Ramos (cell line): ENCODE results near the gene UNK.
"Not testable (repeated sequence)": the region's sequence is repeated elsewhere in the genome, so short reads cannot be mapped to it uniquely, and the experiment has no call there.

Source experiments
- in situ Hi-C: fragments of 300-500 bp; cut with MboI; formaldehyde crosslinking; loops from one replicate; pipeline ENCODE4 v1.14.3; 2022; ENCODE audit warnings: low sequenced_read_pairs; ENCODE audit not compliant: unreplicated experiment

Gene UNK

GRCh38 chr17:75753514-75754377, 30.9 kb upstream of the UNK start:
- in situ Hi-C loops = no loop called here

DNA sequence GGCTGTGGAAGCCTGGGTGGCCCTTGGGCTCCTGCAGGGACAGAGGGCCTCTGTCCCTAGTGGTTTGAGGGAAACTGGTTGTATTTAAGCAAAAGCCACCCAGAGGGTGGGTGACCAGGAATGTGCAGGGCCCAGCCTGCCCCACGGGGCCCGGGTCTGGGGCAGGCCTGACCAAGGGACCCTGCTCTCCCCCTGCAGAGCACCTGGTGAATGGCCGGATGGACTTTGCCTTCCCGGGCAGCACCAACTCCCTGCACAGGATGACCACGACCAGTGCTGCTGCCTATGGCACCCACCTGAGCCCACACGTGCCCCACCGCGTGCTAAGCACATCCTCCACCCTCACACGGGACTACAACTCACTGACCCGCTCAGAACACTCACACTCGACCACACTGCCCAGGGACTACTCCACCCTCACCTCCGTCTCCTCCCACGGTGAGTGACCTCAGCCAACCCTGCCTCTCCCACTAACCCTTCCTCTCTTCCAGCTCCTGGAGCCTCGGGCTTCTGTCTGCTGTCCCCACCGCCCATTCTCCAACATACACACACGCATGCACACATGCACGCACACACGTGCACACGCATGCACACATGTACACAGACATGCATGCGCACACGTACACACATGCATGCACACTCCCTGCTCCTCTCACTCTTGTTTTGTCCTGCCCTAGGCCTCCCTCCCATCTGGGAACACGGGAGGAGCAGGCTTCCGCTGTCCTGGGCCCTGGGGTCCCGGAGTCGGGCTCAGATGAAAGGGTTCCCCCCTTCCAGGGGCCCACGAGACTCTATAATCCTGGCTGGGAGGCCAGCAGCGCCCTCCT, 30.0 kb upstream of the UNK start:
- in situ Hi-C loops = no loop called here

DNA sequence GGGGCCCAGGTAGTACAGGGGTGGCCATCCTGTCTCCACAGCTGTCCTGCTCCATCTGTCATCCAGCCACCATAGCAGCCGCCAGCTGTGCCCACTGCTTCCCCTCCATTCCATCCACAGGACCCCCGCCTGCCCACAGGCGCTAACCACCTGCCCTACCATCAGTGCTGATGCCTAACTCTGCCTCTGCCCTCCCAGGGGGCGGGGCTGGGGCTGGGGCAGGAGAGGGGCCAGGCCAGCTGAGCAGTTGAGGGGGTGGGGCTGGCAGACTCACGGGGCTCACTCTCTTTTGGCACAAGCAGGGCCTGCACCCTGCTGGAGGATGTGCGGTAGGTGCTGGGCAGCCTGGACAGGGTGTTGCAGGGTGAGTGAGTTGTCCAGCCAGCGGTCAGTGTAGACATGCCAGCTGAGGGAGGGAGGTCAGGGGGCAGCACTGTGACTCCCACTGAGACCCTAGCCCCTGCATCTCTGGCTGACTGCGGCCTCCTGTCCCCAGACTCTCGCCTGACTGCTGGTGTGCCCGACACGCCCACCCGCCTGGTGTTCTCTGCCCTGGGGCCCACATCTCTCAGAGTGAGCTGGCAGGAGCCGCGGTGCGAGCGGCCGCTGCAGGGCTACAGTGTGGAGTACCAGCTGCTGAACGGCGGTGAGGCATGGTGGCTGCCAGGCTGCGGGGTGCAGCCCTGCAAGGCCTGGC, 29.3 kb upstream of the UNK start:
- in situ Hi-C loops = no loop called here

GRCh38 chr17:75755990-75756389, 28.6 kb upstream of the UNK start:
- in situ Hi-C loops = no loop called here

DNA sequence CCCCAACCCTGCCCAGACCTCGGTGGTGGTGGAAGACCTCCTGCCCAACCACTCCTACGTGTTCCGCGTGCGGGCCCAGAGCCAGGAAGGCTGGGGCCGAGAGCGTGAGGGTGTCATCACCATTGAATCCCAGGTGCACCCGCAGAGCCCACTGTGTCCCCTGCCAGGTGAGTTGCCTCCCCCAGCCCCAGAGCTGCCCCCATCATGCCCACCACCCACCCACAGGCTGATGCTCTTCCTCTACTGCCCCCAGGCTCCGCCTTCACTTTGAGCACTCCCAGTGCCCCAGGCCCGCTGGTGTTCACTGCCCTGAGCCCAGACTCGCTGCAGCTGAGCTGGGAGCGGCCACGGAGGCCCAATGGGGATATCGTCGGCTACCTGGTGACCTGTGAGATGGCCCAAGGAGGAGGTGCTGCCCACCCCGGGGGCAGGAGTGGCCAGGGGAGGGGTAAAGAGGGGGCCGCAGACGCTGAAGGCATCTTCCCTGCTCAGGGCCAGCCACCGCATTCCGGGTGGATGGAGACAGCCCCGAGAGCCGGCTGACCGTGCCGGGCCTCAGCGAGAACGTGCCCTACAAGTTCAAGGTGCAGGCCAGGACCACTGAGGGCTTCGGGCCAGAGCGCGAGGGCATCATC, 28.0 kb upstream of the UNK start:
- in situ Hi-C loops = no loop called here

DNA sequence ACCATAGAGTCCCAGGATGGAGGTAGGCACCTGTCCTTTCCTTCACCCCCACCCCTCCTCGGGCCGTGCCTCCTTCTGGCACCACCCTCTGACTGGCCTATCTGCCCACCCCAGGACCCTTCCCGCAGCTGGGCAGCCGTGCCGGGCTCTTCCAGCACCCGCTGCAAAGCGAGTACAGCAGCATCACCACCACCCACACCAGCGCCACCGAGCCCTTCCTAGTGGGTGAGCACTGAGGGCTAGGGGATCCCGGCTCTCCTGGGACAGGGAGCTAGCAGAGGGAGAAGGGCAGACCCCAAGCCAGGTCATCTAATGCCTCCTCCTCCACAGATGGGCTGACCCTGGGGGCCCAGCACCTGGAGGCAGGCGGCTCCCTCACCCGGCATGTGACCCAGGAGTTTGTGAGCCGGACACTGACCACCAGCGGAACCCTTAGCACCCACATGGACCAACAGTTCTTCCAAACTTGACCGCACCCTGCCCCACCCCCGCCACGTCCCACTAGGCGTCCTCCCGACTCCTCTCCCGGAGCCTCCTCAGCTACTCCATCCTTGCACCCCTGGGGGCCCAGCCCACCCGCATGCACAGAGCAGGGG, 27.4 kb upstream of the UNK start:
- in situ Hi-C loops = no loop called here

GRCh38 chr17:75758131-75758905, 26.3 kb upstream of the UNK start:
- in situ Hi-C loops = no loop called here

DNA sequence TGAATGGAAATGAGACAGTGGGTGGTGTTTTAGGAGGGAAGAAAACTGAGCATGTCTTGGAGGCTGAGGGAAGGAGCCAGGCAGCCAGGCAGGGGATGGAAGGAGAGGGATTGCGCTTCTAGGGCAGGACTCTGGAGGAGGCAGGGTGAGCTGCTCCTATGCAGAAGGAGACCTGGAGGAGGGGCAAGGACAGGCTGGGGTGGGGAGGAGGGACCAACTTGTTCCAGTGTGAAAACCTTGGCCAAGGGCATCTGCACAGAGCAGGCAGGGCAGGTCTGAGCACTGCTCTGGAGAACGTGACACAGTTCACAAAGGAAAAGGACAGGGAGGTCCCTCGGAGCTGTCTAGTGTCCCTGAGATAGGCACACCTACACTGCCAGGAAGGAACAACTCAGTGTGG, 25.1 kb upstream of the UNK start:
- in situ Hi-C loops = no loop called here

GRCh38 chr17:75759978-75760640, 24.5 kb upstream of the UNK start:
- in situ Hi-C loops = not testable (repeated sequence)

DNA sequence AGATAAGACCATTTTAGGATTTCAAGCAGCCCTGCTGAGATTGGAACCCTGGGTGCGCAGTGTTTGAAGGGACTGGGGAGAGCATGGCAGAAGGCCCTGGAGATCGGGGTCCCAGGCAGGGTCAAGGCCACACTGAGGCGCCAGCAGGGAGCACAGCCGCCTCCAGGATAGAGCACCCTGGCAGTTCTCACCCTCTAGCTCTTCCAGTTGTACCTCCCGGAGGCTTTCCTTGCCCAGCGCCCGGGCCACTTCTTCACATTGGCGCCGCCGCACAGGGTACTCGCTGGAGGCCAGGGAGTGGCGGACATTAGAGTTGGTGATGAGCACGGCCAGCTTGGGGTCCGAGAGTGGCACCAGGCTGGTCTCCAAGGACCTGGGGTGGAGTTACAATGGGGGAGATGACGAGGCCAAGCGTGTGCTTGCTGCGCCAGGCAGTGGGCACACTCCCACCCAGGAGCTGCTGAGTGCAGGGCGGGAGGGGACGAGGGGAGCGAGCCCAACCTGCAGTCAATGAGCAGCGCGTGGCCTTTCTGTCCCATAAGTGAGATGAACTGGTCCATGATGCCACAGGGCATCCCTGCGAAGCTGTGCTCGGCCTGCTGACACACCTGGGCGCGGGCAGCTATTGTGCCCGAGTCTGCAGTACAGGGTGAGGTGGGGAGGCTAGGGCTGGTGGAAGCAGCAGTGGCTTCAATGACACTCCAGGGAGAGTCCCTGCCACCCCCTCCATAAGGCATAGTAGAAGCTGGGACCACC, 21.9 kb upstream of the UNK start:
- in situ Hi-C loops = no loop called here

- in situ Hi-C loops = no loop called here
These were observed 21.4 kb upstream of the UNK start for GRCh38 chr17:75763269-75763607.

DNA sequence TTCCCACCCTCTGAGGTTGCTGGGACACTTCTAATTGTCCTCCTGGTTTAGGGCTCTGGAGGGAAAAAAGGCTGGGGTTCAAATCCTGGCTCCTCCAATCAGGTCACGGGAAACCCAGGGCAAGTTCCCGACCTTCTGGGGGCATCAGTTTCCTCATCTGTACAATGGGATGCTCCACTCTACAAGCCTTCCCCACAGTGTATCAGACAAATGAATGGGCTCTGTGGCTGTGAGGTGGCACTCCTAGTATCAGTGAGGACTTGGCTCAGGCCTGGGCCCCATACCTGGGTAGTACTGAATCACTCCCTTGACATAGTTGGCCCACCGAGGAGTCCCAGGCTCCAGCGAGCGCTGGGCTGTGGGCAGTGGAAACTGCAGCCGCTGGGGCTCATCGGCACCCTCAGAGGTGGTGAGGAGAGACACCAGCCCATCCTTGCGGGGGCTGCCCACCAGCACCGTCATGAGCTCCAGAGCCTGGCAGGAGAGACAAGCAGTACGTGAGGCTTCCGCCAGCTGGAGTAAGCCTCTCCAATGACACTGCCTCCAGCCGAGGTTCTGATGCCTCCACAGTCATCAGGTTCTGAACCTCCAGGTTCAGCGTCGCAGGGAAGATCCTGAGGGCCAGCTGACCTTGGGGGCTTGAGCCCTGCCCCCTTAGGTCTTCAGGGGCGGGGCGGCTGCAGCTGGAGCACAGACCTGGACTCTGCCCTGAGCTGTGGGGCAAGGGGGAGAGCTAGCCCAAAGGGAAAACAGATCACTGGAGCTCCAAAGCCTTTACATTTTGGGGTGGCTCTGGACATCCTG, 20.8 kb upstream of the UNK start:
- in situ Hi-C loops = no loop called here

GRCh38 chr17:75764417-75764710, 20.2 kb upstream of the UNK start:
- in situ Hi-C loops = no loop called here

GRCh38 chr17:75764711-75765421, 19.7 kb upstream of the UNK start, which contains the start of gene GALK1:
Gene GALK1, minus strand, starts transcription at chr17:75765192. Its CDS starts 56 bp downstream, at chr17:75765136.
- in situ Hi-C loops = no loop called here

DNA sequence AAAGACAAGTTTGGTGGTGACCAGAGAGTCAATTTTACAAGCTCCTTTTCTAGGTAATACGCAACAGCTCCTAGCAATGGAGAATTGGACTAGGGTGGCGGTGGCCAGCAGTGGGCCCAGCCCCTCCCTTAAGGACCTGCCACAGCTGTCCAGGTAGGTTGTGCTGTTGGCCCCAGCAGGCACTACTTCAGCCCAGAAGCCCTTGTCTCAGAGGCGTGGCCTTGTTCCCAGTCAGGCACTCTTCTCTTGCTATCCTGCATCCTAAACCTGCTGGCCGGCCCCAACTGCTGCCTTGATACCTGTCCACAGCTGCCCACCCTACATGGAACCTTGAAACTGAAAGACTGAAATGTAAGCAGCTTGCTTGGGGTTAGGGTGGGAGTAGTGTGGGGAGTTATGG, 18.6 kb upstream of the UNK start:
- in situ Hi-C loops = no loop called here

DNA sequence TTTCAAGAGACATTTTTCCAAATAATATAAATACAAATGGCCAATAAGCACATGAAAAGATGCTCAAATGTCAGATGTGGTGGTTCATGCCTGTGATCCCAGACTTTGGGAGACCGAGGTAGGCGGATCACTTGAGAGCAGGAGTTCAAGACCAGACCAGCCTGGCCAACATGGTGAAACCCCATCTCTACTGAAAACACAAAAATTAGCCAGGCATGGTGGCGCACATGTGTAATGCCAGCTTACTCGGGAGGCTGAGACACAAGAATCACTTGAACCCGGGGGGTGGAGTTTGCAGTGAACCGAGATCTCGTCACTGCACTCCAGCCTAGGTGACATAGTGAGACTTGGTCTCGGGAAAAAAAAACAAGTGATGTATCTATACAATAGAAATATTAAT, 16.7 kb upstream of the UNK start:
- in situ Hi-C loops = no loop called here

- in situ Hi-C loops = no loop called here
These were observed 15.1 kb upstream of the UNK start for GRCh38 chr17:75769536-75769935.
